GM20000 (cell line): Measurements from ENCODE around the gene FZD2.

Source experiments
- DNase-seq: peaks from one replicate; pipeline ENCODE4 v3.0.0; 2012; ENCODE audit warnings: low spot score
- TF ChIP-seq, protein P1 (sequence below): IDR thresholded peaks from 2 replicates; pipeline ENCODE4 v1.5.1; 2012; ENCODE audit warnings: mild to moderate bottlenecking, control low read depth; ENCODE audit errors: extremely low read depth, missing control alignments

The FZD2 gene

GRCh38 chr17:44608727-44609435, 51.6 kb downstream of the FZD2 start:
- DNase-seq: no peak
- TF ChIP-seq, protein P1, sequence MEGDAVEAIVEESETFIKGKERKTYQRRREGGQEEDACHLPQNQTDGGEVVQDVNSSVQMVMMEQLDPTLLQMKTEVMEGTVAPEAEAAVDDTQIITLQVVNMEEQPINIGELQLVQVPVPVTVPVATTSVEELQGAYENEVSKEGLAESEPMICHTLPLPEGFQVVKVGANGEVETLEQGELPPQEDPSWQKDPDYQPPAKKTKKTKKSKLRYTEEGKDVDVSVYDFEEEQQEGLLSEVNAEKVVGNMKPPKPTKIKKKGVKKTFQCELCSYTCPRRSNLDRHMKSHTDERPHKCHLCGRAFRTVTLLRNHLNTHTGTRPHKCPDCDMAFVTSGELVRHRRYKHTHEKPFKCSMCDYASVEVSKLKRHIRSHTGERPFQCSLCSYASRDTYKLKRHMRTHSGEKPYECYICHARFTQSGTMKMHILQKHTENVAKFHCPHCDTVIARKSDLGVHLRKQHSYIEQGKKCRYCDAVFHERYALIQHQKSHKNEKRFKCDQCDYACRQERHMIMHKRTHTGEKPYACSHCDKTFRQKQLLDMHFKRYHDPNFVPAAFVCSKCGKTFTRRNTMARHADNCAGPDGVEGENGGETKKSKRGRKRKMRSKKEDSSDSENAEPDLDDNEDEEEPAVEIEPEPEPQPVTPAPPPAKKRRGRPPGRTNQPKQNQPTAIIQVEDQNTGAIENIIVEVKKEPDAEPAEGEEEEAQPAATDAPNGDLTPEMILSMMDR: no peak

GRCh38 chr17:44610331-44610730, 53.0 kb downstream of the FZD2 start:
- TF ChIP-seq, protein P1: no peak
- DNase-seq: no peak
